NB4 (cell line): Measurements from ENCODE around the gene CTSE.

Experiments
- POLR2A ChIP-seq: IDR thresholded peaks from 2 replicates; pipeline ENCODE4 v1.6.1; 2011; ENCODE audit warnings: mild to moderate bottlenecking; ENCODE audit not compliant: insufficient read length; ENCODE audit errors: extremely low read depth
- TF ChIP-seq, protein P1 (sequence below): IDR thresholded peaks from one replicate; pipeline ENCODE4 v1.5.1; 2012; ENCODE audit warnings: low read depth, low read length

DNA sequence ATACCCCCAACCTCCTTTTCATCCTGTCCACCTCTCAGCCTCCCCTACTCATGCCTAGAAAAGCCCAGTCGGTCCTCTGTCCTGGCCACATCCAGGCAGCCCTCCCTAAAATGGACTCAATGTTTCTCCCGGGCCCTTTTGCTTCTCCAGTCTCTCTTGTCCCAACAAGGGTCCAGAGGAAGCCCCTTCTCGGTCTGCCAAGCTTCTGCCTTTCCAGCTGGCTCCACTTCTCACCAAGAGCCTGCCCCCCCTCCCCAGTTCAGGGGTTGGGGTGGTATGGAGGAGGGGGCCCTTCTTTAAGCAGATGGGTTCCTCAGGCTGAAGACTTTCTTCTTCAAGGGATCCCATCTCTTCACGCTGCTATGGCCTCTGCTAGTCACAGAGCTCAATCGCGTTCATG is 44.4 kb downstream of the CTSE start:
- TF ChIP-seq POLR2A: no peak
- TF ChIP-seq, protein P1, sequence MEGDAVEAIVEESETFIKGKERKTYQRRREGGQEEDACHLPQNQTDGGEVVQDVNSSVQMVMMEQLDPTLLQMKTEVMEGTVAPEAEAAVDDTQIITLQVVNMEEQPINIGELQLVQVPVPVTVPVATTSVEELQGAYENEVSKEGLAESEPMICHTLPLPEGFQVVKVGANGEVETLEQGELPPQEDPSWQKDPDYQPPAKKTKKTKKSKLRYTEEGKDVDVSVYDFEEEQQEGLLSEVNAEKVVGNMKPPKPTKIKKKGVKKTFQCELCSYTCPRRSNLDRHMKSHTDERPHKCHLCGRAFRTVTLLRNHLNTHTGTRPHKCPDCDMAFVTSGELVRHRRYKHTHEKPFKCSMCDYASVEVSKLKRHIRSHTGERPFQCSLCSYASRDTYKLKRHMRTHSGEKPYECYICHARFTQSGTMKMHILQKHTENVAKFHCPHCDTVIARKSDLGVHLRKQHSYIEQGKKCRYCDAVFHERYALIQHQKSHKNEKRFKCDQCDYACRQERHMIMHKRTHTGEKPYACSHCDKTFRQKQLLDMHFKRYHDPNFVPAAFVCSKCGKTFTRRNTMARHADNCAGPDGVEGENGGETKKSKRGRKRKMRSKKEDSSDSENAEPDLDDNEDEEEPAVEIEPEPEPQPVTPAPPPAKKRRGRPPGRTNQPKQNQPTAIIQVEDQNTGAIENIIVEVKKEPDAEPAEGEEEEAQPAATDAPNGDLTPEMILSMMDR: no peak
